Stimulated activated CD4-positive, alpha-beta T cell treated with anti-CD3 and anti-CD28 coated beads, TNF-alpha, amount 100 ng/mL, for 48 hours (primary cell): ENCODE results near the gene FYB1.
"Not testable (repeated sequence)": the region's sequence is repeated elsewhere in the genome, so short reads cannot be mapped to it uniquely, and the experiment has no call there.

Source experiments
- DNase-seq, 3 donors: peaks; one replicate each; pipeline ENCODE4 v3.0.0-alpha.2; 2020; ENCODE audit warnings: low read depth in 3 of 3

Gene FYB1

DNA sequence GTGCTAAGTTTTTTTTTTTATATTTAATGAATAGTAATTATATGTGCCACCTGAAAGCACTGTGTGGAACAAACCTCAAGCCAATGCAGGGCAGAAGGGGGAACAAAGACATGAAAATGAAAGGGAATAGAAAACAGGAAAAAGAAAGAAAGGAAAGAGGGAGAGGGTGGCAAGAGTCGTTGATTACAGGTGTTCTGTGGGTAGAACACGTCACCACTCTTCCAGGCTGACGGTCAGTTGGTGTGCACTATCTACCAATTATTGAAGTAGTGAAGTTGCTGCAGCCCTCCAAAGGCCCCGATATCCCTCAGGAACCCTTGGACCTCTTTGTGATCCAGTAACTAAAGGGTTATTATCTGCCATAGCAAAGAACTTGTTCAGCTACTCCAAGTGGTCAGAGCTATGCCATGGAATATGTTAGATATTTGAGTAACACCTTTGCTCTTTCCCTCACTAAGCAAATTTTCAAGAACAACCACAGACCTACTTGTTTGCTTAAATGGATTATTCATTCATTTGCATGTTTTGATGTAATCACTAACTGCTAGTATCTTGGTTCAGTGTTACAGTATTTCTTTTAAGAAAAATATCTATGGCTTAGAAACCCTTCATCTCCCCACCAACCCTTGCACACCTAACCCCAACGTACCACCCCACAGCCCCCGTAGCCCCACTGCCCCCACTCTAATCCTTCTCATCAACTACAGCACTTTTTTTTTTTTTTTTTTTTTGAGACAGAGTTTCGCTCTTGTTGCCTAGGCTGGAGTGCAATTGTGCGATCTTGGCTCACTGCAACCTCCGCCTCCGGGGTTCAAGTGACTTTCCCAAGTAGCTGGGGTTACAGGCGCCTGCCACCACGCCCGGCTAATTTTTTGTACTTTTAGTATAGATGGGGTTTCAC is 31.3 kb downstream of the FYB1 start:
- DNase-seq = no peak

DNA sequence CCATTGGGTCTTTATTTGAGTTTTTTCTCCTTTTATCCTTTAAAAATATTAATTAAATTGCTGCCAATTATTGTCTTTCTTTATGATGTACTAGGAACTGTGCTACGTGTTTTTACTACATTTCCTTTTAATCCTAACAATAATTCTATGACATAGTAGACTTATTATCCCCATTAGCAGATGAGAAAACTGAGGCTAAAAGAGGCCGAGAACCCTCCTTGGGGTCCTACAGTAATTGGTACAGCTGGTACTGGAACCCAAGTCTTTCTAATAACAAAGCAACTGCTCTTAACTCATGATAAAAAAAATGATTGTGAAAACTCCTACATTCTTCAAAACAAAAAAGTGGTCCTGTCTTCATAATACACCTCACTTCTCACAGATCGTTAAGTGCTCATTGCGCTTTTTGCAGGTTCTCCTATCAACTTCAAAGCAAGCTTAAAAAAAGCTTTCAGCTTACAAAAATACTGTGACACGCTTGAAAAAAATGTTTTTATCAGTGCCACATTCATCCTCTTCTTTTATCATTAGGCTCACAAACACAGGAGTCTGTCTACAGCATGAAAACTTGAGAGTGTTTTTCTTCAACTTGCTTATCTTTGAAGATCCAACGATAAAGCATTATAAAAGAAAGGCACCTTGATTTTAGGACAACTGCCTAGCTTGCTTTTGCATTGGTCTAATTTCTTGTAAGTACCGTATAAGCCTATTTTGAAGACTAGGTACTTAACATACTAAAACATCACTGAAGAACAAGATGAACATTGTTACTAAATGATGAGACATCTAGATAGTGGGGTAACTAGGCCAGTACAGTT is 32.4 kb downstream of the FYB1 start:
- no peak for DNase-seq

DNA sequence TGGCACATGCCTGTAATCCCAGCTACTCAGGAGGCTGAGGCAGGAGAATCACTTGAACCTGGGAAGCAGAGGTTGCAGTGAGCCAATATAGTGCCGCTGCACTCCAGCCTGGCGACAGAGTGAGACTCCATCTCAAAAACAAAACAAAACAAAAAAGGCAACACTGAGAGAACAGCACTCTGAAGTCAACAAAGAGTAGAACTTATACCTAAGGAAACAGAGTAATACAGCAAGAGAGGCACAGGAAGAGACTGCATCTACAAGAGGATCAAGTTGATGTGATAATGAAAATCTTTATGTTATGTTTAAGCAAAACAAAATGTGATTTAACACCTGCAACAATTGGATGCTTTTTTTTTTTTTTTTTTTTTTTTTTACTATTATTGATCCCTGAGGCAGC is 33.1 kb downstream of the FYB1 start:
- no peak for DNase-seq

DNA sequence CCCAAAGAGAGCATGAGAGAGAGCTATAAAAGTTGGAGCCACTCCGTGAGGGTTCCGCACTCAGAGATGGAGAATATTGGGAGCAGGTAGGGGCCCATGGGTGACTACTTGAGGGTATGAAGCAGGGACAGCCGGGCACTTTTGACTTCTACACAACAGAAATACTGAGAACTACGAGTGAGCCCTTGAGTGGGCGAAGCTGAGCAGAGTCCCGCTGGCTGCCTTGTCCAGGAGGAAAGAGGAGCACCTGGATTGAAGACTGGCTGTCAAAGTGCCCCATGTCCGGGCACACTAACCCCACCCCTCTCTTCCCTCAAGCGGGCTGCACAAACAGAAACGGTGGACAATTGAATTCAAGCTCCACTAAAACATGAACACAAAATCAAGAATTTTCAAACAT is 33.6 kb downstream of the FYB1 start:
- DNase-seq = no peak

- not testable (repeated sequence) for DNase-seq
Observed at GRCh38 chr5:39179561-39179960, 39.8 kb downstream of the FYB1 start.

DNA sequence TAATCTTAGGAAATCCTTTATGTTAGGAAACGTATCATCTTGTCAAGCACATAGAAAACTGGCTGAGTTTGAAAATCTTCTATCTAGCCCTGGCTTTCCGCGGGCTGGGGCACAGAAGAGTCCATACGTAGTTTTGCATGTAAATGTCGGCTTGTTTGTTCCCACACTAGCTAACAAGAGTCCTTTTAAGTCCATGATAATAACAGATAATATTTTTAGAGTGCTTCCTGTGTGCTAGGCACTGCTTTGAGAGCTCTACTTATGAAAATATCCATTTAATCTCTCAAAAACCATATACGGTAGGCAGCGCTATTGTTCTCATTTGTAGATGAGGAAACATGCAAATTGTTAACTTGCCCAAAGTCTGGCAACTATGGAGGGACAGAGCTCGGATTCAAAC is 40.5 kb downstream of the FYB1 start:
- DNase-seq = no peak

DNA sequence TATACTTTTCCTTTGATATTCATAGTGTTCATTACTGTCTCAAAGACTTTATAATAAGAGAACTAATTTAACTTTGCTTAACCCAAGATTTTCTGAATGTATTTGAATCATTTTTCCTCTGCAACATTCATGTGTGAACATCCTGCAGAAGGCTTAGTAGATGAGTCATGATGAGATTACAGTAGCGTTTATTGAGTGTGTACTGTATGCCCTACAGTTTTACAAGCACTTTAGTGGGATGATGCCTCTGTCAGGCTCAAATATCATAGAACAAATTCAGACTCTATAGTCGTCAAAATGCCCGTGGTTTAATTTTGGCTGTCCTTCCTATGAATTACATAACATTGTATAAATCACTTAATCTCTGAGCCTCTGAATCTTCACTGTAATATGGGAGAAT is 41.2 kb downstream of the FYB1 start:
- no peak for DNase-seq

DNA sequence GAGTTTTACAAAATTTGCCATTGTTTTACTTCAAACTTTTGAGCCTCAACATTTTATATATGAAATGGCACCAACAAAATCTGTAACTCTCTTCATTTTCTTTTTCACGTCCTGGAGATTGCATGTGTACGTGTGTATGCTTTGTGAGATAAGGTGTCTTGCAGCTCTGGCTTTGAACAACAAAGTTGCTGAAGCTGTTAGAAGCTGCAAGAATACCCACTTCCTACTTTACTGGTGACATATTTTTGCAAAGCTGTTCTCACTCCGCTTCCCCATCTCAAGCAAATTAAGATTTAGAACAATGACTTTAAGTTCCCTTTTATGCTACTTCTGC is 41.8 kb downstream of the FYB1 start:
- DNase-seq = no peak

GRCh38 chr5:39176759-39177630 is 42.4 kb downstream of the FYB1 start:
- peak in 1 of 3 donors; percentile 47 for DNase-seq

GRCh38 chr5:39175273-39175955 is 43.9 kb downstream of the FYB1 start:
- peak in 1 of 3 donors; percentile 37 for DNase-seq

GRCh38 chr5:39173069-39173468 is 46.3 kb downstream of the FYB1 start:
- DNase-seq = no peak

DNA sequence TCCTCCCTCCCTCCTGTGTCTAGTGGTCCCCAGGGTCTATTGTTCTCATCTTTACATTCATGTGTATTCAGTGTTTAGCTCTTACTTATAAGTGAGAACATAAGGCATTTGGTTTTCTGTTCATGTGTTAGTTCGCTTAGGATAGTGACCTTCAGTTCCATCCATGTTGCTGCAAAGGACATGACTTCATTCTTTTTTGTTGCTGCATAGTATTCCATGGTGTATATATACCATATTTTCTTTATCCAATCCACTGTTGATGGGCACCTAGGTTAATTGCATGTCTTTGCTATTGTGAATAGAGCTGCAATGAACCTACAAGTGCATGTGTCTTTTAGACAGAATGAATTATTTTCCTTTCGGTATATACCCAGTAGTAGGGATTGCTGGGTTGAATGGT is 46.8 kb downstream of the FYB1 start:
- no peak for DNase-seq

DNA sequence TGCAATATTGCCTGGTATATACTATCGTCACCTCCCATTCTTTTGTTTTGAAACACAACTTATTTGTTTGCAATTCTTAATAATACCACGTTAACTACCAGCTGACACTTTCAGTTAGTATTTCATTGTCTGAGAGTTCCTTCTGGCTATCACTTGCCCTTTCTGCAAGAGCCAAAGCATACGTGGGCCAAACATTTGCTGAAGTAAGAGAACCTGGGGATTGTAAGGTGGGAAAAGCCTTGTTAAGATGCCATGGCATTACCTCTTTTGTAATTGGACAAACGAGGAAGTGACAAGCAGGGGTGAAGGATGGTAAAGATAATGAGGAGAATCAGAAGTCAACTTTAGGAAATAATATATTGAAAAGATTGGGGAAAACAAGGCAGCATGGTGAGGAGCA is 47.7 kb downstream of the FYB1 start:
- no peak for DNase-seq

- no peak for DNase-seq
Observed at GRCh38 chr5:39169081-39169480, 50.3 kb downstream of the FYB1 start.

- no peak for DNase-seq
Observed at GRCh38 chr5:39167972-39168342, 51.4 kb downstream of the FYB1 start.

- no peak for DNase-seq
Observed at GRCh38 chr5:39167141-39167971, 52.0 kb downstream of the FYB1 start.

DNA sequence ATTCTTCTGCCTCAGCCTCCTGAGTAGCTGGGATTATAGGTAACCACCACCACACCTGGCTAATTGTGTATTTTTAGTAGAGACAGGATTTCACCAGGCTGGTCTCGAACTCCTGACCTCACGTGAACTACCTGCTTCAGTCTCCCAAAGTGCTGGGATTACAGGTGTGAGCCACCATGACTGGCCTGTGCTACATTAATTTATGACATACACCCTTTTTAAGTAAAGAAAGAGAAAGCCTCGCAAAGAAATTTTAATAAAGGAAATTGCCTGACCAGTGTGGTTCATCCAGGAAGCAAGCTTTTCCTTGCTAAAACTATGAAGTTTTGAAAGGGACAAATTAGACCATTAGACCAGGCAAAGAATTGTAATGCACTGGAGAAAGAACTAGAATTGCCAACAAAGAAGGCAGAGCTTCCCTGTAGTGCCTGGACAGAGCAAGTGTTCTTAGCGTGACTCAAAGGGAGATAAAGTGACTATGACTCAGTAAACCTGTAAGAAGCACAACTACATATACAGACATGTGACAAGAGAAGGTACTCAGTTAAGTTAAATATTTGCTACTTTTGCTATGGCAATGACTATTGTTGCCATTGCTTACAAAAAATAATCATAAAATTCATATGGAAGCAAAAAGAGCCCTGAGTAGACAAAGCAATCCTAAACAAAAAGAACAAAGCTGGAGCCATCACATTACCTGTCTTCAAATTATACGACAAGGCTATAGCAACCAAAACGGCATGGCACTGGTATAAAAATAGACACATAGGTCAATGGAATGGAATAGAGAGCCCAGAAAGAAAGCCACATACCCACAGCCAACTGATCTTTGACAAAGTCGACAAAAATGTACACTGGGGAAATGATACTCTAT is 54.6 kb downstream of the FYB1 start:
- no peak for DNase-seq

GRCh38 chr5:39164016-39164415 is 55.3 kb downstream of the FYB1 start:
- no peak for DNase-seq

DNA sequence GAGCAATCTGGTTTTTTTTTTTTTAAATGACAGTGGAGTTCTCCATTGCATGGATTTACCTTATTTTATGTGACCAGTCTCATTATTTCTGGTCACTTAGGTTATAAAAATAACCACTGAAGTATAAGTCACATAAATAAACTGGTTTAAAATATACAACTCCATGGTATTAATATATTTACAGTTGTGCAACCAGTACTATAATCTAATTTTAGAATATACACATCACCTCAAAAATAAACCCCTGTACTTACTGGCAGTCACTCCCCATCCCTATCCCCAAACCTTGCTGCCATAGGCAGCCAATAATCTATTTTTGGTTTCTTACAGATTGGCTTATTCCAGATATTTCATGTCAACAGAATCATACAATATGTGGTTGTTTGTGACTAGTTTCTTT is 57.8 kb downstream of the FYB1 start:
- DNase-seq = no peak
